Measurements from ENCODE around the gene YIPF4.
"Not testable (repeated sequence)": the region's sequence is repeated elsewhere in the genome, so short reads cannot be mapped to it uniquely, and the experiment has no call there.

DNA sequence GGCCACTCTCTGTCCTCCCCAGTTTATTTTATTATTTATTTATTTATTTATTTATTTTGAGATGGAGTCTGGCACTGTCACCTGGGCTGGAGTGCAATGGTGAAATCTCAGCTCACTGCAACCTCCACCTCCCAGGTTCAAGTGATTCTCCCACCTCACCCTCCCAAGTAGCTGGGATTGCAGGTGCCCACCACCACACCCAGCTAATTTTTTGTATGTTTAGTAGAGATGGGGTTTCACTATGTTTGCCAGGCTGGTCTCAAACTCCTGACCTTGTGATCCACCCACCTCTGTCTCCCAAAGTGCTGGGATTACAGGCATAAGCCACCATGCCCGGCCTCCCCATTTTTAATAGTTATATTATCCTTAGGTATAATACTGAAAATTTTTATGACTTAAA lies 51.0 kb downstream of the YIPF4 start:
- not testable (repeated sequence) for TF ChIP-seq CTCF (IDR thresholded peaks at IDR 0.05; ENCODE audit: low read depth, low read length); POLR2A (IDR thresholded peaks at IDR 0.05; ENCODE audit: extremely low read depth, insufficient read length); MYC (IDR thresholded peaks at IDR 0.05; ENCODE audit: low read depth, low read length)

All from NB4 (cell line).